Measurements from ENCODE around the gene GABRD. TPM values are rescaled to one million over a fixed set of nuclear protein-coding genes. Genes with fewer than 3 reads are reported as not detected.
A peak's percentile ranks its signal among the peaks of the same experiment; 100 is the strongest.

GABRD gene
- total and polyA plus RNA-seq, 10 of the 15 experiments (the other 5 are each of a cell fraction or from before 2014, with no cell fraction given): not detected

DNA sequence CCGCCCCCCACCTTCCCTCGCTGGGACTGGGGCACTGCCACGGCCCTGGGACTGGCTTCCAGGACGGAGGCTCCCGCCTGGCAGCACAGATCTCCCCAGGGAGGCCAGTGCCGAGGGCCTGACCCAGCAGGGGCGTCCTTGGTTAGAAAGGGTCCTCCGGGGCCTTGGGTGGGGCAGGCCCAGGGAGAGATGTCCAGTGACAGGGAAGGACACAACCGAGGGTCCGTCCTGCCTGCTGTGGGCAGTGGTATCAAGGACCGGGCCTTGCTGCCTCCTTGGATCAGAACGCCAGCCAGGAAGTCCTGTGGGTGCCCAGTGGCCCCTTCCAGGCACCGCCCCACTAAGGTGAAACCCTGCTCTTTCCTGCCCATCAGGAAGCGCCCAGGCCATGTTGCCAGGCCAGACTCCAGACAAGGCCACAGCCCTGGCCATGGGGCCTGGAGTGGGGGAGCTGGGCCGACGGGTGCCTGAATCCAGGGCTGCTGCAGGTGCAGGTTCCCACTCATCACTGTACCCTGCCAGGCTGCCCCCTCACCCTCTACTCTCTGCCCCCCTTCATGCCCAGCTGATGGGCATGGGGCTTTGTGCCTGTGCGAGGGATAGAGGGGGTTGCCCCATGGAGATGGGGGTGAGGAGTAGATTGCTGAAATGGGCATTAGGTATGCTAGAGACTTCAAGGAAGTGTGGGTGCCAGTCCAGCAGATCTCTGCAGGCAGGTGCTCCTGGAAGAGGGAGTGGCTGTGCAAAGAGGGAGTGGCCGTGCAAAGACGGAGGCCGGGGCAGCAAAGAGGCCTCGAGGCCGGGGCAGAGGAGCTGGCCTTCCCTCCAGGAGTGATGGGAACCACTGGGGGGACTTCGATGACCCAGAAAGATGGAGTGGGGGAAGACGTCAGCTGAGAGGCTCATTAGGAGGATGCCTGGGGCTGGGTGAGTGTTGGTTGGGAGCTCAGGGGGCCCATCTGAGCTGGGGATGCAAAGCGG is 28.9 kb downstream of the GABRD start:
- 58% methylated on average over 25 of the region's 25 CpGs for WGBS (ENCODE audit: insufficient coverage, insufficient replicate concordance, low lambda C conversion rate, missing lambda C conversion rate)
- in situ Hi-C loops (cut with MboI) (no loop called here), intact Hi-C loops (cut with micrococcal nuclease; ENCODE audit: unreplicated experiment) (loop anchor here (5.0 kb wide), 1 partner anchor 106 kb away; no protein-coding TSS in a partner anchor)
- H4K20me1 ChIP-seq (ENCODE audit: control insufficient read depth, insufficient read depth): no peaks in the 10 kb centered on the region
- no peak overlapping the region for H3K27ac ChIP-seq (ENCODE audit: control insufficient read depth, insufficient read depth)
- no peak overlapping the region for H3K4me3 ChIP-seq
- H3K27me3 ChIP-seq (replicated peaks in 1 of 2; ENCODE audit: control insufficient read depth in 2 of 2, insufficient read depth in 2 of 2, low read length in 1 of 2): peaks cover 0 to 3% of the 10 kb centered on the region in 2 experiments; a peak in 3 of 4 replicates
- ChIA-PET RAD21 (ENCODE audit: unreplicated experiment) (no interaction called here), SMC1A (ENCODE audit: uncharacterized antibody, unreplicated experiment) (no interaction called here), POLR2A (no interaction called here), CTCF (no interaction called here)
- H3K9ac ChIP-seq (ENCODE audit: control insufficient read depth, insufficient read depth, low read length): no peak overlapping the region
- H2AFZ ChIP-seq (ENCODE audit: control insufficient read depth, low read depth, low read length): no peak overlapping the region
- FAIRE-seq (no peak), ATAC-seq (no peak), DNase-seq (ENCODE audit: low read depth, low spot score) (no peak)
- no peaks in the 10 kb centered on the region for H3K9me3 ChIP-seq (replicated peaks; ENCODE audit: control insufficient read depth, insufficient read depth, low read length)
- no peak overlapping the region for H3K4me2 ChIP-seq (ENCODE audit: control insufficient read depth, insufficient read depth)
- no peaks in the 10 kb centered on the region for H3K4me1 ChIP-seq (ENCODE audit: control insufficient read depth, insufficient read depth, low read length)
- no peak for TF ChIP-seq POLR2AphosphoS2 (IDR thresholded peaks at IDR 0.05; ENCODE audit: low read depth, low read length)
- no peak for TF ChIP-seq ETV6 (conservative IDR thresholded peaks at IDR 0.05 in 1 of 2, IDR thresholded peaks at IDR 0.05 in 1 of 2; ENCODE audit: borderline replicate concordance in 1 of 2, low read depth in 1 of 2)
- no peak for TF ChIP-seq ZZZ3 (IDR thresholded peaks at IDR 0.05; ENCODE audit: control insufficient read depth, insufficient read length, low read depth)
- no peak for TF ChIP-seq BMI1 (IDR thresholded peaks at IDR 0.05; ENCODE audit: borderline replicate concordance)
- no peak for TF ChIP-seq YBX1 (IDR thresholded peaks at IDR 0.05)
- no TSS peak for BruUV-seq (replicated peaks)
- H3K36me3 ChIP-seq (ENCODE audit: control insufficient read depth in 2 of 2, insufficient read depth in 2 of 2, low read length in 1 of 2): no peaks in the 10 kb centered on the region
- H3K79me2 ChIP-seq (ENCODE audit: control insufficient read depth, insufficient read depth, low read length): no peaks in the 10 kb centered on the region

DNA sequence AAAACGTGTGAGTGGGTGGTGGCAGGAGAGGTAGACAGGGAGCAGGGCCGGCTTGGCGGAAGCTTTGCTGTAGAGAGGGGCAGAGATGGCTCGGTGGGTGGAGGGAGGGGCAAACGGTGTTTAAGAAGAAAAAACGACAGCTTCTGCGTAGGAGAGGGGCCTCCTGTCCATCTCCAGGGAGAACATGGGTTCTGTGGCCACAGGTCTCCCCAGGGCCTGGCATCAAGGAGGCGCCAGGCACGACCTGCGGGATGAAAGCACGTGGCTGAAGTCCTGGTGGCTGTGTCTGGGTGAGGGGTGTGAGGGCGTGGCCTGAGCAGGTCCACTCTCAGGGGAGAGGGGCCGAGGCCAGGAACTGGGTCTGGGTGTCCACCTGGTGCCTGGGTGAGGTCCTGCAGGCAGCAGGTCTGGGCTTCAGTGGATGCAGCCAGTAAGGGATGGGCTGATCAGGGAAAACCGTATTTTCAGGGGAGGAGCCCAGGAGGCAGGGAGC is 30.1 kb downstream of the GABRD start:
- ChIA-PET SMC1A (ENCODE audit: uncharacterized antibody, unreplicated experiment) (no interaction called here), CTCF (no interaction called here), POLR2A (no interaction called here), RAD21 (ENCODE audit: unreplicated experiment) (no interaction called here)
- Histone ChIP-seq H3K4me2 (ENCODE audit: control insufficient read depth, insufficient read depth) (peak overlapping the region; percentile 71), H3K9me3 (replicated peaks; ENCODE audit: control insufficient read depth, insufficient read depth, low read length) (no peaks in the 10 kb centered on the region), H3K36me3 (ENCODE audit: control insufficient read depth in 2 of 2, insufficient read depth in 2 of 2, low read length in 1 of 2) (no peaks in the 10 kb centered on the region), H3K79me2 (ENCODE audit: control insufficient read depth, insufficient read depth, low read length) (no peaks in the 10 kb centered on the region), H4K20me1 (ENCODE audit: control insufficient read depth, insufficient read depth) (no peaks in the 10 kb centered on the region), H3K27me3 (replicated peaks in 1 of 2; ENCODE audit: control insufficient read depth in 2 of 2, insufficient read depth in 2 of 2, low read length in 1 of 2) (peaks cover 0 to 3% of the 10 kb centered on the region in 2 experiments; a peak in 3 of 4 replicates), H3K4me3 (peak overlapping the region; percentile 76; the same call in 1 of the 2 replicates), H2AFZ (ENCODE audit: control insufficient read depth, low read depth, low read length) (no peak overlapping the region), H3K27ac (ENCODE audit: control insufficient read depth, insufficient read depth) (no peak overlapping the region), H3K4me1 (ENCODE audit: control insufficient read depth, insufficient read depth, low read length) (no peaks in the 10 kb centered on the region), H3K9ac (ENCODE audit: control insufficient read depth, insufficient read depth, low read length) (peak overlapping the region; percentile 36; the same call in 1 of the 2 replicates)
- TF ChIP-seq, protein P1, sequence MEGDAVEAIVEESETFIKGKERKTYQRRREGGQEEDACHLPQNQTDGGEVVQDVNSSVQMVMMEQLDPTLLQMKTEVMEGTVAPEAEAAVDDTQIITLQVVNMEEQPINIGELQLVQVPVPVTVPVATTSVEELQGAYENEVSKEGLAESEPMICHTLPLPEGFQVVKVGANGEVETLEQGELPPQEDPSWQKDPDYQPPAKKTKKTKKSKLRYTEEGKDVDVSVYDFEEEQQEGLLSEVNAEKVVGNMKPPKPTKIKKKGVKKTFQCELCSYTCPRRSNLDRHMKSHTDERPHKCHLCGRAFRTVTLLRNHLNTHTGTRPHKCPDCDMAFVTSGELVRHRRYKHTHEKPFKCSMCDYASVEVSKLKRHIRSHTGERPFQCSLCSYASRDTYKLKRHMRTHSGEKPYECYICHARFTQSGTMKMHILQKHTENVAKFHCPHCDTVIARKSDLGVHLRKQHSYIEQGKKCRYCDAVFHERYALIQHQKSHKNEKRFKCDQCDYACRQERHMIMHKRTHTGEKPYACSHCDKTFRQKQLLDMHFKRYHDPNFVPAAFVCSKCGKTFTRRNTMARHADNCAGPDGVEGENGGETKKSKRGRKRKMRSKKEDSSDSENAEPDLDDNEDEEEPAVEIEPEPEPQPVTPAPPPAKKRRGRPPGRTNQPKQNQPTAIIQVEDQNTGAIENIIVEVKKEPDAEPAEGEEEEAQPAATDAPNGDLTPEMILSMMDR (IDR thresholded peaks at IDR 0.05 in 2 of 3, conservative IDR thresholded peaks at IDR 0.05 in 1 of 3; ENCODE audit: control insufficient read depth in 2 of 3, extremely low read depth in 1 of 3, insufficient read depth in 1 of 3, low read depth in 3 of 3, low read length in 3 of 3): 0 out of 6 replicates have a peak, but pooled peaks of 1 of the 3 experiments have one; percentile 12
- no peak for TF ChIP-seq ZSCAN29 (IDR thresholded peaks at IDR 0.05)
- in situ Hi-C loops (cut with MboI) (no loop called here), intact Hi-C loops (cut with micrococcal nuclease; ENCODE audit: unreplicated experiment) (loop anchor here (5.0 kb wide), 1 partner anchor 107 kb away; no protein-coding TSS in a partner anchor)
- FAIRE-seq (no peak), DNase-seq (ENCODE audit: low read depth, low spot score) (no peak), ATAC-seq (no peak)
- WGBS (ENCODE audit: insufficient coverage, insufficient replicate concordance, low lambda C conversion rate, missing lambda C conversion rate): 31% methylated on average over 14 of the region's 14 CpGs
- no TSS peak for BruUV-seq (replicated peaks)

Measured in GM12878 (cell line).